NCI-H345 (cell line): Measurements from ENCODE around the gene KLHL3.

ENCODE experiments used
- DNase-seq: peaks from one replicate; lab custom pipeline; 2025; lab: John Stamatoyannopoulos, UW

KLHL3 gene

GRCh38 chr5:137611011-137611580 lies 124.8 kb downstream of the KLHL3 start:
- no peak for DNase-seq

DNA sequence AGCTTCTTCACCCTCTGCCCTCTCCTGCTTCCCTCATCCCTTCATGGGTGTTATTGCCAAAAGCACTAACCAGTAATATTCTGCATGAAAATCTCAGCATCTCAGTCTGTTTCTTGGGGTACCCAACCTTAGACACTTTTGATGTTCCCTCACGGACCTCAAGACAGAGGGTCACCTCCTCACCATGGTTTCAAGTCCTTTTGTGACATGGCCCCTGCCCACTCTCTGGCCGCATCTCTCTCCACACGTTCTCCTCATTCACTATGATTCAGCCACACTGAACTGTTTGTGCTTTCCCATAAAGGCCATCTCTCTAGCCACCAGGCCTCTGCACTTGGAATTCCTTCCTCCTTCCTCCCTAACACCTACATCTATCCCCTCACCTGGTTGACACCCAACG lies 125.3 kb downstream of the KLHL3 start:
- DNase-seq, result no peak

- DNase-seq, result no peak
Observed at GRCh38 chr5:137609127-137609526, 126.8 kb downstream of the KLHL3 start.

DNA sequence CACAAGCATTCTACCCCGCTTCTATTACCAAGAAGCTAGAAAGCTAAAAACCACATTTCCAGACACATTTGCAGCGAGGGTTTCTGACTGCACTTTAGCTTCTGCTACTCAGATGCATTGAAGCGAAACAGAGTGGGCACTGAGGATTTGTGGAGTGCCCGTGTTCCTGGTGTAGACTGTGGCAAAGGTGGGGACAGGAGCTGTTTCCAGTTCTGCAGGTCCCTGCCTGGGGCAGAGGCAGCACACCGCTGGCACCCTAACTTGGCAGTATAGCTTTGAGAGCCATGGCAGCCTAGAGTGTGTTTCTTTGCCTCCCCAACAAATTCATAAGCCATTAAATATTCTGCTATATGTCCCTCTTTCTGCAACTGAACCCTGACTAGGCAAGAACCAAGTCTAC lies 128.1 kb downstream of the KLHL3 start:
- no peak for DNase-seq

DNA sequence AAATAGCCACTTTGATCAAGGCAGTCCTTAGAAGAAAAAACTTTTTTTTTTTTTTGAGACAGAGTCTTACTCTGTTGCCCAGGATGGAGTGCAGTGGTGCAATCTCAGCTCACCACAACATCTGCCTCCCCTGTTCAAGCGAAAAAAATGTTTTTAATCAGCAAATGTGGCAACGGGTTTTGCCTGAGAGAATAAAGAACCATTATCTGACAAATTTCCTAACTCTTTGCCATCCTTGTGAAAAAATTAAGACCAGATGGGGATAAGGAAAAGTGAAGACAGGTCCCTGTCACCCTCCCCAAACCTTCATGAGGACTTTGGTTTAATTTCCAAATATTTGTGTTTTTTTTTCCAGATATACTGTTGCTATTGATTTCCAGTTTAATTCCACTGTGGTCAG lies 129.5 kb downstream of the KLHL3 start:
- no peak for DNase-seq

GRCh38 chr5:137605411-137605810 lies 130.5 kb downstream of the KLHL3 start:
- peak; percentile 67 for DNase-seq

GRCh38 chr5:137604348-137605095 lies 131.4 kb downstream of the KLHL3 start:
- DNase-seq, result peak; percentile 63

GRCh38 chr5:137603891-137604290 lies 132.0 kb downstream of the KLHL3 start:
- DNase-seq, result no peak

- DNase-seq, result no peak
Observed at GRCh38 chr5:137603356-137603755, 132.5 kb downstream of the KLHL3 start.

DNA sequence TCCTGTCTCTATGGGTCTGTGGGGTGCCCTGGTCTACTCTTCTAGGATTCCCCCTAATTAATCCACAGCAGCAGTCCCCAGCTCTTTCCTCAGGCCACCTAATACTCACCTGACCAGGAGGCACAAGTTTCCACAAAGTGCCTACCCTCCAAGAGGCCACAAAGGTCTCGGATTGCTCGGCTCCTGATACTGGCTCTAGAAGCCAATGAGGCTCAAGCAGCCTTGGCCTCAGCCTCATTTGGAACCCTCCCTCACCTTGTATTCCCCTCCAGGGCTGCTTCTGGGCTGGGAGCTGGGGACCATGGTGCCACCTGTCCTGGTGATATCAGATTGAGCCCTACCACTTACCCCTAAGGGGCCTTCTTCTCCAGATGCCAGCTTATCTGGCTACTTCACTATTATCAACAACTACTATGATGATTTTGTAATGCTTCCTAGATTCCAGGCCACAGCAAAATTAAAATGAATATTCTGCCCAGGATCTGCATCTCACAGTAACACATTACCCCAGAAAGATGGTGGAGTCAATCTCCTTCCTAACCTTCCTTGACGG lies 133.1 kb downstream of the KLHL3 start:
- DNase-seq, result no peak

DNA sequence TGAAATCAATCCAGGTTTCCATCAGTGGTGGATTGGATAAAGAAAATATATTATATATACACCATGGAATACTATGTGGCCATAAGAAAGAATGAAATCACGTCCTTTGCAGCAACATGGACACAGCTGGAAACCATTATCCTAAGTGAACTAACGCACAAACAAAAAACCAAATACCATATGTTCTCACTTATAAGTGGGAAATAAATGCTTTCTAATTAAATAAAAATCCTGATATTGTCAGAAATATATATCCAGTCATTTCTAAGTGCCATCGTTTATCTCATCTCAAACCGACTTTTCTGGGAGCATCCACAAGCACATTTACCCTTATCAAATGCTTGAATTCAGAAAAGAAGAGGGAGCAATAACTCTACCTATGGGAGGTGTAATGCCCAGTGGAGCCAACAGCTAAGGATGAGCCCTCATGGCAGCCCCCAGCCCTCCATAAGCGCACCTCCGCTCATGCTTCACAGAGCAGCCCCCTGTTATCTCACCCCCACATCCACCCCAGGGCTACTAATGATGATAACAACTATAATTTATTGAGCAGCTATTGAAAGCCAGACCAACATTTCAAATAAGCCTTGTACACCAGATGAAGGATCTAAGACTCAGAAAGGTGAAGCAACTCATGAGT lies 135.0 kb downstream of the KLHL3 start:
- DNase-seq, result no peak

DNA sequence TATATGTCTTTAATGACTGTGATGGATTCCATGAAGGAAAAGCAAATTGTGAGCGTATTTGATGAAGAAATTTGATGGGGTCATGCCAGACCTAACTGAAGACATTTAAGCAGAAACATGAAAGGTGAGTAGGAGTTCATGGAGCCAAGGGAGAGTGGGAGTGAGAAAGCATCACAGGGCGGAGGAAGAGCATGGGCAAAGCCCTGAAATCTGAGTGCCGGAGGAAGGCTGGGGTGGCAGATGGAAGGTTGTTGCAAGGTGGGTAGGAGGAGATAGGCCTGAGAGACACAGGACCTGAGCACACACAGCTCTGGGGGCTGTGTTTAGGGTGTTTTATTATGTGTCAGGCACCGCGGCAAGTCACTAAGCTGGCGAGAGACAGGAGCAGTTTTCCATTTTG lies 136.4 kb downstream of the KLHL3 start:
- no peak for DNase-seq

GRCh38 chr5:137598399-137598798 lies 137.5 kb downstream of the KLHL3 start:
- DNase-seq, result no peak

DNA sequence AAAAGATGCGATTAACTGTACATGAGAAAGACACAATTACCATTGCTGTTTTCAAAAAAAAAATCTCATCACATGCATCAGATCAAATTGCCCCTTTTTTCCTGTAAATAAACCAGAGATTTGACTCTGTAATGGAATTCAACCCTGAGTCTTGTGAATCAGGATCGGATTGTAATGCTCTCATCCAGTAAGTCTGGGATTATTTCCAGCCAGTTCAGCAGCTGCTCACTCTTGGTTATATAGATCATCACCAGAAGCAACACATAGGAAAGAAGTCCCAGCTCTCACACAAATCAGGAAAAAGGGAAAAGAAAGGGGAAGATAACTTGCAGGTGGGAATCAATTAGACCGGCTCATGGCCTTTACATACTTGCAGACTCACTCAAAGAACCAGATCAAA lies 138.9 kb downstream of the KLHL3 start:
- DNase-seq, result no peak

DNA sequence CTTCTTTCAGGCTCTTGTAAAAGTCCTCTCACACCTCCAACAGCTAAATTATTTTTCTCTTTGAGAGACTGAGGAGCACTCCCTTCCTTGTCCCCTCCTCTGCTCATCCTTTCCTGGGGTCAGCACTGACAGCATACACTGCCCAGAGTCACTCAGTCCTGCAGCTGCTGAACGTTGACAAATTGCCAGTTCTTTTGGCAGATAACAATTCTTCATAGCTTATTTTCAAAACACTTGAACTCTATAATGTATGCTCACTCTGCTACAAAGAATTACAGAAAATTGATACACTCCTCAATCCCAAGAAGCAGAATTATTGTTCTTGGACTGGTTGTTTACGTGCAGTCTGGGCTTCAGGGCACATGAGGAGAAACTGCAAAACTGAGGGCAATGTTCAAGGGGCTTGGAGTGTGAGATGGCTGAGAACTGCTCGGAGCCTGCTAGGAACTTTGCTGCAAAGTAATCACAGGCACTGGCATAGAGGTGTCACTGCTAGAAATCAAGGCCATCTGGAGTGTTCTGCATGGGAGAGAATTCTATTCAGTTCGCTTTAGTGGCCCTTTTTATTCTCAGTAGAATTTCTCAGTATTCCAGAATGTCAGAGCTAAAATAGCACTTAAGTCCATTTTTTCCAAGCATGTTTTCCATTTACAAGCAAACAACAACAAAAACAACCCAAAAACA lies 140.4 kb downstream of the KLHL3 start:
- DNase-seq, result no peak

DNA sequence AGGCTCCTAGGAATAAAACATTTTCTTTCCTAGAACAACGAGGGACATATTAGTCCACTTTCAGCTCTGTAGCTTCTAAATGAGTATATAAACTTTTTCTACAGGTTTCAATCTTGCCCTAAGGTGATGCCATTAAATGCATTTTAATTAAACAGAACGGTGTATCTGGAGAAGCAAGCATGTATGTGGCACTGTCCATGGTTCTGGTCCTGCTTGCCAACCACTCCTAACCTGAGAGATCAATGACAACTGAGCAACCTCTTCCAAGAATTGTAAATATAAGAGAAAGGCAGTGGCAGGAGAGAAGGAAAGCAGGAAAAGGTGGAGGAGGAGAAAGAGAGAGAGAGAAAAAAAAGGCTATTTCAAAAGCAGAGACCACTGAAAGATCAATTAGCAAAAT lies 141.2 kb downstream of the KLHL3 start:
- DNase-seq, result no peak

GRCh38 chr5:137592317-137592716 lies 143.6 kb downstream of the KLHL3 start:
- no peak for DNase-seq

- no peak for DNase-seq
Observed at GRCh38 chr5:137589185-137589584, 146.7 kb downstream of the KLHL3 start.

DNA sequence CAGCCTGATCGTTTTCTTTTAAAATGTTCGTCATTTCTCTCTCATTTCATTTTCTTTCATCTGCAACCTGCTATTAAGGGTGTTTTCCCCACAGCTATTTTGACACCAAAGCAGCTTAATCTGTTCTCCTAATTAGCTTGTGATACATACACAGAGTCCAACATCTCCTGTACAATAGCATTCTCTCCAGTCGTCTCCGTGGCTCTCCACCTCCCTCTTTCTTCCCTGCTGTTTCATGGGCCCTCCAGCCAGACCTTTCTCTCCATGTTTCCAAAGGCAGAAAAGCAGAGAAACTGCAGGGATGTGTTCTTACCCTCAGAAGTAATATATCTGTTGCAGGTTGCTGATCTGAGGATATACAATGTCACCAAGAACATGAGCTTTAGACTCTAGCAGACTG lies 148.0 kb downstream of the KLHL3 start:
- no peak for DNase-seq

GRCh38 chr5:137584262-137584661 lies 151.6 kb downstream of the KLHL3 start:
- no peak for DNase-seq

DNA sequence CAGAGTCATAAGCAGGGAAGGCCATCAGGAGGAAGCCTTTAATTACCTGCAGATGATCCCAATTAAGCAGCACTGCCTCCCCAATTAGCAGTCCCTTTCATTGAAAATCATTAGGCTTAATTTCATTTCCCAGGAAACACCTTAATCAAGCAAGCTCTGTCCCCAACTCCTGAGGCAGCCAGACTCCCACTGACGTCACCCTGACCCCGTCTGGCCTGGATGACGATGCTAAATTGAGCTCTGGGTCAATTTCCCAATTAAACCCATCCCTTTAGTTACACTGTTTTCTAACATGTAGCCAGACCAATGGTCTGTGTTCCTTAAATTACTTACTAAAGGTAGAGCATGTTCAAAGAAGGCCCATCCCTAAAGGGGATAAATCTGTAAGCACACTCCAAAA lies 152.8 kb downstream of the KLHL3 start:
- DNase-seq, result no peak

DNA sequence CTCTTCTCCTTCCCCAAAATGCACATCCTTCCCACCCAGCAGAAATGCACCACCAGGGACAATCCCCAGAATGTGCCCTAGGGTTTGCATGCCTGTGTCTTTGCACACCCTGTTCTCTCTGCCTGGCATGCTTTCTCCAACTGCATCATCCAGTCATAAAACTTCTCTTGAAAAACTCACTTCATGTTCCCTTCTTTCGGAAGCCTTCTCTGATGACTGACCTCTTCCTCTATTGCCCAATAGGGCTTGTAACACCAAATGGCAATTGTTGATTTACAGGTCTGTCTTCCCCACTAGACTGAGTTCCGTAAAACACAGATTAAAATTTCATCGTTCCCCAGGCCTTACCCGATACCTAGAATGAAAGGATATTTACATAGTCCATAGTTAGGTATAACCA lies 153.7 kb downstream of the KLHL3 start:
- no peak for DNase-seq

- DNase-seq, result no peak
Observed at GRCh38 chr5:137581776-137582175, 154.1 kb downstream of the KLHL3 start.
